ENCODE measurements around the gene ZNF774. TPM values are rescaled to one million over a fixed set of nuclear protein-coding genes. Genes with fewer than 3 reads are reported as not detected.

The ZNF774 gene
- total RNA-seq, 4 donors from 2014 or later: 2.1 to 17.1 (median 5.4) TPM

- Histone ChIP-seq H3K27me3 (no peaks in the 10 kb centered on the region), H3K4me1 (no peaks in the 10 kb centered on the region), H3K9me3 (no peaks in the 10 kb centered on the region), H3K4me3 (no peak overlapping the region), H3K36me3 (no peaks in the 10 kb centered on the region), H3K27ac (no peak overlapping the region)
- intact Hi-C loops (cut with DNase I; ENCODE audit: low total_unique reads) (no loop called here), in situ Hi-C loops (cut with MboI; ENCODE audit: low sequenced_read_pairs in 4 of 4) (loop anchor here in 1 of 4 donors (25.0 kb wide), 1 partner anchor 151 kb away; no protein-coding TSS in a partner anchor)
- TF ChIP-seq, protein P1, sequence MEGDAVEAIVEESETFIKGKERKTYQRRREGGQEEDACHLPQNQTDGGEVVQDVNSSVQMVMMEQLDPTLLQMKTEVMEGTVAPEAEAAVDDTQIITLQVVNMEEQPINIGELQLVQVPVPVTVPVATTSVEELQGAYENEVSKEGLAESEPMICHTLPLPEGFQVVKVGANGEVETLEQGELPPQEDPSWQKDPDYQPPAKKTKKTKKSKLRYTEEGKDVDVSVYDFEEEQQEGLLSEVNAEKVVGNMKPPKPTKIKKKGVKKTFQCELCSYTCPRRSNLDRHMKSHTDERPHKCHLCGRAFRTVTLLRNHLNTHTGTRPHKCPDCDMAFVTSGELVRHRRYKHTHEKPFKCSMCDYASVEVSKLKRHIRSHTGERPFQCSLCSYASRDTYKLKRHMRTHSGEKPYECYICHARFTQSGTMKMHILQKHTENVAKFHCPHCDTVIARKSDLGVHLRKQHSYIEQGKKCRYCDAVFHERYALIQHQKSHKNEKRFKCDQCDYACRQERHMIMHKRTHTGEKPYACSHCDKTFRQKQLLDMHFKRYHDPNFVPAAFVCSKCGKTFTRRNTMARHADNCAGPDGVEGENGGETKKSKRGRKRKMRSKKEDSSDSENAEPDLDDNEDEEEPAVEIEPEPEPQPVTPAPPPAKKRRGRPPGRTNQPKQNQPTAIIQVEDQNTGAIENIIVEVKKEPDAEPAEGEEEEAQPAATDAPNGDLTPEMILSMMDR (IDR thresholded peaks at IDR 0.05 in 4 of 5, conservative IDR thresholded peaks at IDR 0.05 in 1 of 5): no peak
- TF ChIP-seq POLR2A (IDR thresholded peaks at IDR 0.05): no peak
- ATAC-seq: peak in 1 of 2 donors; percentile 24
- peak in 1 of 2 donors; percentile 23 for DNase-seq
Observed at GRCh38 chr15:90336705-90337141, 15.4 kb upstream of the ZNF774 start.

- intact Hi-C loops (cut with DNase I; ENCODE audit: low total_unique reads) (no loop called here), in situ Hi-C loops (cut with MboI; ENCODE audit: low sequenced_read_pairs in 4 of 4) (loop anchor here in 1 of 4 donors (25.0 kb wide), 1 partner anchor 150 kb away; no protein-coding TSS in a partner anchor)
- no peak for DNase-seq
- no peak for TF ChIP-seq POLR2A (IDR thresholded peaks at IDR 0.05)
- TF ChIP-seq, protein P1 (IDR thresholded peaks at IDR 0.05 in 4 of 5, conservative IDR thresholded peaks at IDR 0.05 in 1 of 5): no peak
- no peaks in the 10 kb centered on the region for H3K4me1 ChIP-seq
- H3K27ac ChIP-seq: no peak overlapping the region
- no peaks in the 10 kb centered on the region for H3K36me3 ChIP-seq
- ATAC-seq: no peak
- H3K27me3 ChIP-seq: no peaks in the 10 kb centered on the region
- no peaks in the 10 kb centered on the region for H3K9me3 ChIP-seq
- no peak overlapping the region for H3K4me3 ChIP-seq
Observed at GRCh38 chr15:90337256-90337655, 14.8 kb upstream of the ZNF774 start.

DNA sequence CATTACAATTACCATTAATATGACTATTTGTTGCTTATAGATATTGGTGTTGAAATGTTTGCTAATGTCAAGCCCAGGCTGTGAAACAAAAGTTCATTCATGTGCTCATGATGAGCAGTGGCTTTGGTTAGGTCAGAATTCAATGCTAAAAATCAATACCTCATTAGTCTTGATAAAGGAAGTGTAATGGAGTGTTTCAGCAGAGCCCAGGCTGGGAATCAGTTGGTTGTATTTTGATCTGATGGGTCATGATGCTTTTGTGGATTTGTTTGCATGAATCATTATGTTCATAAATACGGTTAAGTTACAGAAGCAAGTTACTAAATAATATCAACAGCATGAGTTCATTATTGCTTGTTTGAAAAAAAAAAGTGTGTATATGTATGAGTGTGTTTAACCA lies 13.6 kb upstream of the ZNF774 start:
- Histone ChIP-seq H3K4me1 (no peaks in the 10 kb centered on the region), H3K9me3 (no peaks in the 10 kb centered on the region), H3K4me3 (no peak overlapping the region), H3K36me3 (no peaks in the 10 kb centered on the region), H3K27me3 (no peaks in the 10 kb centered on the region), H3K27ac (no peak overlapping the region)
- TF ChIP-seq, protein P1 (IDR thresholded peaks at IDR 0.05 in 4 of 5, conservative IDR thresholded peaks at IDR 0.05 in 1 of 5): no peak
- no peak for TF ChIP-seq POLR2A (IDR thresholded peaks at IDR 0.05)
- in situ Hi-C loops (cut with MboI; ENCODE audit: low sequenced_read_pairs in 4 of 4) (loop anchor here in 1 of 4 donors (25.0 kb wide), 1 partner anchor 149 kb away; no protein-coding TSS in a partner anchor), intact Hi-C loops (cut with DNase I; ENCODE audit: low total_unique reads) (no loop called here)
- no peak for ATAC-seq
- DNase-seq: no peak

DNA sequence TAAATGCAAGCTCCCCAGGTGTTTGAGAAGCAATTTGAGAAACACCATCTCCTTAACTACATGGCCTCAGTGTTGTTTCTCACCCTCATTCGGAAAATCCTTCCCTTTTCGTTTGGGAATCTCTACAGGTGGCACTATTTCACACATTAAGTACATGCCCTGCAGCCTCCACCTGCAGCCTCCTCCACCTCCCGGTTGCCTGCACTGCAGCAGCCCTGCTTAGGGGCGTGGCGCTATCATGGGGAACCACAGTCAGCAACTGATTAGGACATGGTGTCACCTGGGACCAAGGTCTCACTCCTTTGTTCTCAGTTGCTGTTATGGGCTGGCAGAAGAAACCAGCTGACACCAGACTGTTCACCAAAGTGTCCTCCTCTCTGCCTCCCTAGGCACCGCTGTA lies 11.7 kb upstream of the ZNF774 start:
- Histone ChIP-seq H3K4me1 (no peaks in the 10 kb centered on the region), H3K27me3 (no peaks in the 10 kb centered on the region), H3K4me3 (no peak overlapping the region), H3K27ac (no peak overlapping the region), H3K9me3 (no peaks in the 10 kb centered on the region), H3K36me3 (no peaks in the 10 kb centered on the region)
- TF ChIP-seq, protein P1 (IDR thresholded peaks at IDR 0.05 in 4 of 5, conservative IDR thresholded peaks at IDR 0.05 in 1 of 5): no peak
- no peak for TF ChIP-seq POLR2A (IDR thresholded peaks at IDR 0.05)
- intact Hi-C loops (cut with DNase I; ENCODE audit: low total_unique reads) (no loop called here), in situ Hi-C loops (cut with MboI; ENCODE audit: low sequenced_read_pairs in 4 of 4) (loop anchor here in 1 of 4 donors (25.0 kb wide), 1 partner anchor 147 kb away; no protein-coding TSS in a partner anchor)
- DNase-seq (no peak), ATAC-seq (no peak)

Data from gastrocnemius medialis (tissue), 4 donors.